MCF 10A (cell line): ENCODE results near the gene RHOT1. TPM values are rescaled to one million over a fixed set of nuclear protein-coding genes. Genes with fewer than 3 reads are reported as not detected.
"Not testable (repeated sequence)": the region's sequence is repeated elsewhere in the genome, so short reads cannot be mapped to it uniquely, and the experiment has no call there.

Source experiments
- Bru-seq: library from RNA; stranded (reverse); fragments of 400-500 nt; gene quantifications from one replicate; lab custom pipeline; 2021; lab: Mats Ljungman, UMichigan
- BruChase-seq, 2 experiments: library from RNA; stranded (reverse); fragments of 400-500 nt; gene quantifications; one replicate each; lab custom pipeline; 2021; lab: Mats Ljungman, UMichigan
- BruUV-seq: library from RNA; stranded (reverse); fragments of 400-500 nt; replicated peaks from 2 replicates; lab custom pipeline; 2021; lab: Mats Ljungman, UMichigan
- CTCF ChIA-PET: fragments of 300-600 bp; sonication (Branson Sonifier 250); formaldehyde crosslinking; extraction: SDS; loops from one replicate; lab custom pipeline; 2021; ENCODE audit warnings: antibody characterized with exemption, inconsistent platforms; lab: Yijun Ruan, JAX
- POLR2A ChIA-PET: fragments of 300-600, 350-650 bp; sonication (Branson Sonifier 250); formaldehyde crosslinking; extraction: SDS; loops from one replicate; lab custom pipeline; 2020; ENCODE audit warnings: antibody characterized with exemption, inconsistent platforms; lab: Yijun Ruan, JAX
- DNase-seq: peaks from one replicate; pipeline ENCODE4 v3.0.0-alpha.2; 2018; ENCODE audit not compliant: unreplicated experiment
- H3K27ac Mint-ChIP-seq: one replicate; pipeline ENCODE4 v1.8.0; 2022; ENCODE audit warnings: mild to moderate bottlenecking, low read depth, mixed read lengths; ENCODE audit not compliant: unreplicated experiment
- H3K27me3 Mint-ChIP-seq: one replicate; pipeline ENCODE4 v1.8.0; 2022; ENCODE audit warnings: mixed read lengths; ENCODE audit not compliant: insufficient read depth, unreplicated experiment
- H3K36me3 Mint-ChIP-seq: one replicate; pipeline ENCODE4 v1.8.0; 2022; ENCODE audit warnings: mild to moderate bottlenecking, moderate library complexity, mixed read lengths; ENCODE audit not compliant: insufficient read depth, unreplicated experiment
- H3K4me1 Mint-ChIP-seq: one replicate; pipeline ENCODE4 v1.8.0; 2022; ENCODE audit warnings: mixed read lengths; ENCODE audit not compliant: insufficient read depth, unreplicated experiment
- H3K4me3 Mint-ChIP-seq: one replicate; pipeline ENCODE4 v1.8.0; 2022; ENCODE audit warnings: mild to moderate bottlenecking, moderate library complexity, mixed read lengths; ENCODE audit not compliant: unreplicated experiment
- H3K9me3 Mint-ChIP-seq: one replicate; pipeline ENCODE4 v1.8.0; 2022; ENCODE audit warnings: mixed read lengths; ENCODE audit not compliant: unreplicated experiment
- intact Hi-C: fragments of 100-400 bp; cut with micrococcal nuclease; formaldehyde crosslinking; loops from 2 replicates; pipeline ENCODE4 v1.14.1; 2022
- long read RNA-seq: library from polyadenylated mRNA; stranded (forward); transcript quantifications from one replicate; pipeline ENCODE4 v2.0.0, GENCODE V29; 2022
- total RNA-seq: library from RNA; stranded (reverse); gene quantifications from 2 replicates; pipeline ENCODE4 v1.2.3, GENCODE V29; 2022
- TF ChIP-seq, protein P1 (sequence below): fragments of 200-600 bp; IDR thresholded peaks from one replicate; pipeline ENCODE4 v1.8.0; 2022; ENCODE audit warnings: antibody characterized with exemption, mild to moderate bottlenecking; ENCODE audit not compliant: unreplicated experiment

Gene RHOT1
- total RNA-seq (19.8 and 21.9 TPM in 2 replicates), Bru-seq, nascent RNA (percentile 68 among the genes with signal in this experiment), BruChase-seq, experiment 1, labeled RNA remaining after a 6-hour chase (percentile 75 among the genes with signal in this experiment), BruChase-seq, experiment 2, labeled RNA remaining after a 2-hour chase (percentile 74 among the genes with signal in this experiment)
- long read RNA-seq, transcript RHOT1-204 (20 exons, 2,960 nt) = minor isoform, 13 of 54 reads
- long read RNA-seq, transcript RHOT1-201 (19 exons, 3,133 nt) = major isoform, 16 of 54 reads
- long read RNA-seq, transcript RHOT1-205 (20 exons, 2,516 nt) = minor isoform, 6 of 54 reads
- long read RNA-seq, partial matches to known transcripts = 6 of 54 reads
- long read RNA-seq, other reads (novel, unspliced or antisense) = 11 of 54 reads

- peak within 1 kb of the TSS; percentile 87 for H3K27ac Mint-ChIP-seq
- BruUV-seq = no TSS peak
- H3K9me3 Mint-ChIP-seq = no peaks in the 10 kb centered on the region
- peak; percentile 86 for DNase-seq
- intact Hi-C loops = no loop called here
- POLR2A ChIA-PET = interaction anchor here (0.9 to 3.9 kb wide), 12 partner anchors 9 to 654 kb away, joined by 3 to 40 read pairs (median 6); partner anchors contain the start of genes LRRC37B and UTP6
- TF ChIP-seq, protein P1, sequence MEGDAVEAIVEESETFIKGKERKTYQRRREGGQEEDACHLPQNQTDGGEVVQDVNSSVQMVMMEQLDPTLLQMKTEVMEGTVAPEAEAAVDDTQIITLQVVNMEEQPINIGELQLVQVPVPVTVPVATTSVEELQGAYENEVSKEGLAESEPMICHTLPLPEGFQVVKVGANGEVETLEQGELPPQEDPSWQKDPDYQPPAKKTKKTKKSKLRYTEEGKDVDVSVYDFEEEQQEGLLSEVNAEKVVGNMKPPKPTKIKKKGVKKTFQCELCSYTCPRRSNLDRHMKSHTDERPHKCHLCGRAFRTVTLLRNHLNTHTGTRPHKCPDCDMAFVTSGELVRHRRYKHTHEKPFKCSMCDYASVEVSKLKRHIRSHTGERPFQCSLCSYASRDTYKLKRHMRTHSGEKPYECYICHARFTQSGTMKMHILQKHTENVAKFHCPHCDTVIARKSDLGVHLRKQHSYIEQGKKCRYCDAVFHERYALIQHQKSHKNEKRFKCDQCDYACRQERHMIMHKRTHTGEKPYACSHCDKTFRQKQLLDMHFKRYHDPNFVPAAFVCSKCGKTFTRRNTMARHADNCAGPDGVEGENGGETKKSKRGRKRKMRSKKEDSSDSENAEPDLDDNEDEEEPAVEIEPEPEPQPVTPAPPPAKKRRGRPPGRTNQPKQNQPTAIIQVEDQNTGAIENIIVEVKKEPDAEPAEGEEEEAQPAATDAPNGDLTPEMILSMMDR = peak; percentile 47
- H3K4me1 Mint-ChIP-seq = peaks cover 13% of the 10 kb centered on the region
- CTCF ChIA-PET = interaction anchor here (0.6 to 3.7 kb wide), 7 partner anchors 8 to 331 kb away, joined by 3 to 30 read pairs (median 3); no protein-coding TSS in a partner anchor
- peak within 1 kb of the TSS; percentile 96 for H3K4me3 Mint-ChIP-seq
- peaks cover 4% of the 10 kb centered on the region for H3K36me3 Mint-ChIP-seq
- H3K27me3 Mint-ChIP-seq = no peaks in the 10 kb centered on the region
Measured at GRCh38 chr17:32142038-32142856, at the start of gene RHOT1. Gene RHOT1 (plus strand): TSS chr17:32142502. CDS start chr17:32142693, 191 bp downstream.

DNA sequence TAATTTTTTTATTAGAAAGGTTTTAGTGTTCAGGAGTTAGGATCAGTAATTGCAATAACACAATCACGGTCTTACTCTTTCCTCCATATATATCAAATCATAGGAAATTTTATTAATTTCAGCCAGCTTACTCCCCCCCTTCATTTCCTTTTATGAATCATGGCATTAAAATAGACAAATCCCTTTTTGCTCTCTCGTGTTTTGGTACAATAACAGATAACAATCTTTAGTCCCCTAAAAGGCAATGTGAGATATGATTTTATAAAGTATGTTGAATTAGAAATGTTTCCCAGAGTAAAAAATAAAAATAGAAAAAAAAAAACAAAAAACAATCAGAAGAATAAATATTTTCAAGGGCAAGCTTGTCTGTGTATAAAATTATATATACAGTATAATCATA, 42.6 kb upstream of the RHOT1 start:
- CTCF ChIA-PET = no interaction called here
- no peak overlapping the region for H3K27ac Mint-ChIP-seq
- no peak for DNase-seq
- H3K36me3 Mint-ChIP-seq = no peaks in the 10 kb centered on the region
- no peaks in the 10 kb centered on the region for H3K9me3 Mint-ChIP-seq
- no peaks in the 10 kb centered on the region for H3K4me1 Mint-ChIP-seq
- BruUV-seq = no TSS peak
- no peaks in the 10 kb centered on the region for H3K27me3 Mint-ChIP-seq
- no peak overlapping the region for H3K4me3 Mint-ChIP-seq
- intact Hi-C loops = no loop called here
- TF ChIP-seq, protein P1 = no peak
- POLR2A ChIA-PET = no interaction called here

- H3K36me3 Mint-ChIP-seq, H3K9me3 Mint-ChIP-seq, POLR2A ChIA-PET, H3K27me3 Mint-ChIP-seq, DNase-seq, intact Hi-C loops, H3K4me3 Mint-ChIP-seq, H3K4me1 Mint-ChIP-seq, BruUV-seq, CTCF ChIA-PET, H3K27ac Mint-ChIP-seq: not testable (repeated sequence)
Measured at GRCh38 chr17:32100323-32100722, 42.0 kb upstream of the RHOT1 start.

DNA sequence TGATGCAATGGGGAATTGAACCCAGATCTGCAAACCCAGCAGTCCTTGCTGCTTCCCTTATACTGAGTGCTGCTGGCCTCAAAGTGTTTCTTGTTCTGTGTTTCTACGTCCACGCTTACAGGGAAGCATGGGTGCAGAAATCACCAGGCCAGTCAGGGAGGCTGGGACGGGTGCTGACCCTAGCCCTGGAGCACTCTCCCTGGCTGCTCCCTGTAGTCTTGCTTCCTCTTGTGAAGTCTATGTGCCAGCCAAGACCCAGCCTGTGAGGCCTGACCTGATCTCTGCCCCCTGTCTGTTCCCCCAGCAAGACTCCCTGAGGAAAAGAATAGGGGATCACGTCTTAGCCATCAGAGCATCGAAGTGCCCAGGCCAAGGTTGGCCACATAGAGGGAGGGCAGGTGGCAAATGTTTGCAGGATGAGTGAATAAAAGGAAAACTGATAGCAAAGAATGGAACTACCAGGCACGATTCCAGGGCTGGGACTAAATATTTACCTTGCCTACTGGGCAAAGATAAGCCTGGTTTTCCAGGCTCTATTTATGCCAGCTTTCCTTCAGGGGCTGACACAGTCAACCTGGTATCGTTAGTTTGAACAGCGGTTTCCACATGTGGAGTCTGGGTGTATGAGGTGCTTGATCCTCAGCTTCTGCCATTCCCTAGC, 41.2 kb upstream of the RHOT1 start:
- intact Hi-C loops = no loop called here
- no TSS peak for BruUV-seq
- DNase-seq = no peak
- Mint-ChIP-seq H3K9me3 (no peaks in the 10 kb centered on the region), H3K27ac (no peak overlapping the region), H3K36me3 (no peaks in the 10 kb centered on the region), H3K27me3 (no peaks in the 10 kb centered on the region), H3K4me1 (no peaks in the 10 kb centered on the region), H3K4me3 (no peak overlapping the region)
- ChIA-PET CTCF (no interaction called here), POLR2A (no interaction called here)
- TF ChIP-seq, protein P1 = no peak
